ENCODE data around the gene CCL28. TPM values are rescaled to one million over a fixed set of nuclear protein-coding genes. Genes with fewer than 3 reads are reported as not detected.

Gene CCL28
- total RNA-seq, 2 experiments from 2014 or later = not detected

GRCh38 chr5:43390471-43390870, 21.7 kb downstream of the CCL28 start:
- DNase-seq (ENCODE audit: low spot score) = no peak
- Histone ChIP-seq H3K4me3 (ENCODE audit: low read depth, low read length, poor library complexity, severe bottlenecking) (no peak overlapping the region), H2AFZ (ENCODE audit: low read length) (no peak overlapping the region), H3K27ac (ENCODE audit: low read depth, low read length, poor library complexity, severe bottlenecking) (no peak overlapping the region), H3K79me2 (ENCODE audit: insufficient read depth, low read depth, low read length) (no peaks in the 10 kb centered on the region), H3K4me1 (ENCODE audit: insufficient read depth, low read length, poor library complexity, severe bottlenecking) (no peaks in the 10 kb centered on the region), H3K4me2 (ENCODE audit: low read length) (no peak overlapping the region), H3K9me2 (ENCODE audit: insufficient read depth, low read length) (no peaks in the 10 kb centered on the region), H3K9me3 (ENCODE audit: low read length) (no peaks in the 10 kb centered on the region), H4K20me1 (ENCODE audit: insufficient read depth, low read length) (no peaks in the 10 kb centered on the region), H3K36me3 (ENCODE audit: insufficient read depth, low read length) (no peaks in the 10 kb centered on the region)
- ChIA-PET CTCF (ENCODE audit: unreplicated experiment) (interaction anchor here (0.6 to 1.0 kb wide), 2 partner anchors 8 to 174 kb away, joined by 3 read pairs; no protein-coding TSS in a partner anchor), POLR2A (interaction anchor here (0.6 kb wide), 1 partner anchor 161 kb away, joined by 9 read pairs; no protein-coding TSS in a partner anchor)
- intact Hi-C loops (cut with micrococcal nuclease; ENCODE audit: unreplicated experiment) = loop anchor here (5.0 kb wide), 1 partner anchor 92 kb away; the partner anchor contains the start of gene TMEM267
- BruUV-seq (replicated peaks) = no TSS peak
- no peak for TF ChIP-seq CTCF (conservative IDR thresholded peaks at IDR 0.05; ENCODE audit: low read length)
- no peak for TF ChIP-seq EZH2phosphoT487 (IDR thresholded peaks at IDR 0.05; ENCODE audit: borderline replicate concordance, low read depth, low read length)

DNA sequence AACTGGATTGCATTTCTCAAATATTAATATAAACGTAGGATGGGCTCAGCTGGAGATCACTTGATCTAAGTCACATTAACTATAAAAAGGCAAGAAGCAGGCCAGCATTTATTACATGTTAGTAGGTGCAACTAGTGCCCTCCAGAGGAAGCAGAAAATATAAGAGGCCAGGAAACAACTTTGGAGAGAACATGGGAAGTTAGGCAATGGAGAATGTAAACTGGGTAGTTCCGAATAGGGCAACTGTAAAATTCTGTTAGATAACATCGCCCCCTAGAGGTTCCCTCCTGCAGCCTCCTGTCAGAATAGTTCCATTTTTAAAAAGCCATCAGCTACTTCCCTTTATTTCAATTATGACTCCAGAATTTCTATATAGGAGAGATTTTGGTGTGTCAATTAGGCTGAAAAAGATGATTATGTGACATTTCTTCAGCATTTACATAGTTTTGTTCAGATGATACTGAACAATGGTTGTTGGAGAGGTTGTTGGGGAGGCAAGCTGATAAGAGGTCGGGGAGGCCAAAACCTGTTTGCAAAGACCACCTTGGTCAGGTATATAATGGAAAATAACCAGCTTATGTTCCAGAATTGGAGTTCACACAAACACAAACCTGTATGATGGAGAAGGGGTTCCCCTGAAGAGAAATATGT, 22.4 kb downstream of the CCL28 start:
- H3K9me3 ChIP-seq (ENCODE audit: low read length) = no peaks in the 10 kb centered on the region
- peak; percentile 74 for DNase-seq (ENCODE audit: low spot score)
- ChIA-PET CTCF (ENCODE audit: unreplicated experiment) (interaction anchor here (0.6 to 1.2 kb wide), 3 partner anchors 9 to 269 kb away, joined by 3 to 4 read pairs (median 3); partner anchors contain the start of gene ZNF131), POLR2A (interaction anchor here (0.6 to 0.9 kb wide), 5 partner anchors 20 to 615 kb away, joined by 3 to 9 read pairs (median 3); partner anchors contain the start of gene ZNF131)
- no peak overlapping the region for H2AFZ ChIP-seq (ENCODE audit: low read length)
- TF ChIP-seq CTCF (conservative IDR thresholded peaks at IDR 0.05; ENCODE audit: low read length) = peak; percentile 97
- no peak for TF ChIP-seq EZH2phosphoT487 (IDR thresholded peaks at IDR 0.05; ENCODE audit: borderline replicate concordance, low read depth, low read length)
- H3K79me2 ChIP-seq (ENCODE audit: insufficient read depth, low read depth, low read length) = no peaks in the 10 kb centered on the region
- H3K27ac ChIP-seq (ENCODE audit: low read depth, low read length, poor library complexity, severe bottlenecking) = no peak overlapping the region
- no peaks in the 10 kb centered on the region for H3K36me3 ChIP-seq (ENCODE audit: insufficient read depth, low read length)
- no TSS peak for BruUV-seq (replicated peaks)
- intact Hi-C loops (cut with micrococcal nuclease; ENCODE audit: unreplicated experiment) = loop anchor here (1.0 to 5.0 kb wide), 5 partner anchors 92 to 481 kb away; partner anchors contain the start of gene TMEM267
- no peaks in the 10 kb centered on the region for H3K4me1 ChIP-seq (ENCODE audit: insufficient read depth, low read length, poor library complexity, severe bottlenecking)
- no peak overlapping the region for H3K4me3 ChIP-seq (ENCODE audit: low read depth, low read length, poor library complexity, severe bottlenecking)
- H4K20me1 ChIP-seq (ENCODE audit: insufficient read depth, low read length) = no peaks in the 10 kb centered on the region
- no peak overlapping the region for H3K4me2 ChIP-seq (ENCODE audit: low read length)
- no peaks in the 10 kb centered on the region for H3K9me2 ChIP-seq (ENCODE audit: insufficient read depth, low read length)

DNA sequence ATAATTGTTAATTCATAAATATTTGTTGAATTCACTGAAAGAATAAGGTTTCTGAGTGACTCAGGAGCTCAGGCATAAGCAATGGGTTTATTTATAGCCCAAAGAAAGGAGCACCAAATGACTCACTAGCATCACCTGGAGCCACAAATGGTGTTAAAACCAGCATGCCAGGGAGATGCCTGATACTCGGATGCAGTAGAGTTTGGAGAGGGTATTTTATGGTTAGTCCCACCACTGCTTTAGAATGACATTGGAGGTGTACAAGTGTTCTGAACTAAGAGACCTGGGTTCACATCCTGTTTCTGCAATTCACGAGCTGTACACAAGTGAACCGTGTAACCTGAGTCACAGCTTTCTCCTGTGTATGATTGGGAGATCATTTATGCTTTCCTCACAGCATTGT, 25.2 kb downstream of the CCL28 start:
- intact Hi-C loops (cut with micrococcal nuclease; ENCODE audit: unreplicated experiment) = no loop called here

More for the DNA sequence above, 25.2 kb downstream of the CCL28 start:
- Histone ChIP-seq H3K9me2 (ENCODE audit: insufficient read depth, low read length) (no peaks in the 10 kb centered on the region), H3K27ac (ENCODE audit: low read depth, low read length, poor library complexity, severe bottlenecking) (no peak overlapping the region), H3K36me3 (ENCODE audit: insufficient read depth, low read length) (no peaks in the 10 kb centered on the region), H3K4me2 (ENCODE audit: low read length) (no peak overlapping the region), H2AFZ (ENCODE audit: low read length) (no peak overlapping the region), H3K9me3 (ENCODE audit: low read length) (no peaks in the 10 kb centered on the region), H4K20me1 (ENCODE audit: insufficient read depth, low read length) (no peaks in the 10 kb centered on the region), H3K79me2 (ENCODE audit: insufficient read depth, low read depth, low read length) (no peaks in the 10 kb centered on the region), H3K4me1 (ENCODE audit: insufficient read depth, low read length, poor library complexity, severe bottlenecking) (no peaks in the 10 kb centered on the region), H3K4me3 (ENCODE audit: low read depth, low read length, poor library complexity, severe bottlenecking) (no peak overlapping the region)
- POLR2A ChIA-PET = interaction anchor here (0.6 kb wide), 1 partner anchor 449 kb away, joined by 3 read pairs; no protein-coding TSS in a partner anchor
- CTCF ChIA-PET (ENCODE audit: unreplicated experiment) = no interaction called here
- no peak for TF ChIP-seq CTCF (conservative IDR thresholded peaks at IDR 0.05; ENCODE audit: low read length)
- TF ChIP-seq EZH2phosphoT487 (IDR thresholded peaks at IDR 0.05; ENCODE audit: borderline replicate concordance, low read depth, low read length) = no peak
- no peak for DNase-seq (ENCODE audit: low spot score)
- BruUV-seq (replicated peaks) = no TSS peak
